ENCODE results near the gene CEL.
"Not testable (repeated sequence)": the region's sequence is repeated elsewhere in the genome, so short reads cannot be mapped to it uniquely, and the experiment has no call there.

Gene CEL

DNA sequence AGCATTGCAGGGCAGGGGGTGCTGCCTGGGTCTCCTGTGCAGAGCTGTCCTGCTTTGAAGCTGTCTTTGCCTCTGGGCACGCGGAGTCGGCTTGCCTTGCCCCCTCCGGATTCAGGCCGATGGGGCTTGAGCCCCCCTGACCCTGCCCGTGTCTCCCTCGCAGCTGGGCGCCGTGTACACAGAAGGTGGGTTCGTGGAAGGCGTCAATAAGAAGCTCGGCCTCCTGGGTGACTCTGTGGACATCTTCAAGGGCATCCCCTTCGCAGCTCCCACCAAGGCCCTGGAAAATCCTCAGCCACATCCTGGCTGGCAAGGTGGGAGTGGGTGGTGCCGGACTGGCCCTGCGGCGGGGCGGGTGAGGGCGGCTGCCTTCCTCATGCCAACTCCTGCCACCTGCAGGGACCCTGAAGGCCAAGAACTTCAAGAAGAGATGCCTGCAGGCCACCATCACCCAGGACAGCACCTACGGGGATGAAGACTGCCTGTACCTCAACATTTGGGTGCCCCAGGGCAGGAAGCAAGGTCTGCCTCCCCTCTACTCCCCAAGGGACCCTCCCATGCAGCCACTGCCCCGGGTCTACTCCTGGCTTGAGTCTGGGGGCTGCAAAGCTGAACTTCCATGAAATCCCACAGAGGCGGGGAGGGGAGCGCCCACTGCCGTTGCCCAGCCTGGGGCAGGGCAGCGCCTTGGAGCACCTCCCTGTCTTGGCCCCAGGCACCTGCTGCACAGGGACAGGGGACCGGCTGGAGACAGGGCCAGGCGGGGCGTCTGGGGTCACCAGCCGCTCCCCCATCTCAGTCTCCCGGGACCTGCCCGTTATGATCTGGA lies 2.7 kb downstream of the CEL start:
- no peak for DNase-seq (ENCODE audit: low spot score)

DNA sequence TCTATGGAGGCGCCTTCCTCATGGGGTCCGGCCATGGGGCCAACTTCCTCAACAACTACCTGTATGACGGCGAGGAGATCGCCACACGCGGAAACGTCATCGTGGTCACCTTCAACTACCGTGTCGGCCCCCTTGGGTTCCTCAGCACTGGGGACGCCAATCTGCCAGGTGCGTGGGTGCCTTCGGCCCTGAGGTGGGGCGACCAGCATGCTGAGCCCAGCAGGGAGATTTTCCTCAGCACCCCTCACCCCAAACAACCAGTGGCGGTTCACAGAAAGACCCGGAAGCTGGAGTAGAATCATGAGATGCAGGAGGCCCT lies 3.2 kb downstream of the CEL start:
- DNase-seq (ENCODE audit: low spot score) = no peak

DNA sequence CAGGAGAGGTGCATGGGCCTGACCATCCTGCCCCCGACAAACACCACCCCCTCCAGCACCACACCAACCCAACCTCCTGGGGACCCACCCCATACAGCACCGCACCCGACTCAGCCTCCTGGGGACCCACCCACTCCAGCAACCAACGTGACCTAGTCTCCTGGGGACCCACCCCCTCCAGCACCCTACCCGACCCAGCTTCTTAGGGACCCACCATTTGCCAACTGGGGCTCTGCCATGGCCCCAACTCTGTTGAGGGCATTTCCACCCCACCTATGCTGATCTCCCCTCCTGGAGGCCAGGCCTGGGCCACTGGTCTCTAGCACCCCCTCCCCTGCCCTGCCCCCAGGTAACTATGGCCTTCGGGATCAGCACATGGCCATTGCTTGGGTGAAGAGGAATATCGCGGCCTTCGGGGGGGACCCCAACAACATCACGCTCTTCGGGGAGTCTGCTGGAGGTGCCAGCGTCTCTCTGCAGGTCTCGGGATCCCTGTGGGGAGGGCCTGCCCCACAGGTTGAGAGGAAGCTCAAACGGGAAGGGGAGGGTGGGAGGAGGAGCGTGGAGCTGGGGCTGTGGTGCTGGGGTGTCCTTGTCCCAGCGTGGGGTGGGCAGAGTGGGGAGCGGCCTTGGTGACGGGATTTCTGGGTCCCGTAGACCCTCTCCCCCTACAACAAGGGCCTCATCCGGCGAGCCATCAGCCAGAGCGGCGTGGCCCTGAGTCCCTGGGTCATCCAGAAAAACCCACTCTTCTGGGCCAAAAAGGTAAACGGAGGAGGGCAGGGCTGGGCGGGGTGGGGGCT lies 4.6 kb downstream of the CEL start:
- DNase-seq (ENCODE audit: low spot score) = no peak

DNA sequence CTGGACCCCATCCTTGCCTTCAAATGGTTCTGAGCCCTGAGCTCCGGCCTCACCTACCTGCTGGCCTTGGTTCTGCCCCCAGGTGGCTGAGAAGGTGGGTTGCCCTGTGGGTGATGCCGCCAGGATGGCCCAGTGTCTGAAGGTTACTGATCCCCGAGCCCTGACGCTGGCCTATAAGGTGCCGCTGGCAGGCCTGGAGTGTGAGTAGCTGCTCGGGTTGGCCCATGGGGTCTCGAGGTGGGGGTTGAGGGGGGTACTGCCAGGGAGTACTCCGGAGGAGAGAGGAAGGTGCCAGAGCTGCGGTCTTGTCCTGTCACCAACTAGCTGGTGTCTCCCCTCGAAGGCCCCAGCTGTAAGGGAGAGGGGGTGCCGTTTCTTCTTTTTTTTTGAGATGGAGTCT lies 5.2 kb downstream of the CEL start:
- no peak for DNase-seq (ENCODE audit: low spot score)

DNA sequence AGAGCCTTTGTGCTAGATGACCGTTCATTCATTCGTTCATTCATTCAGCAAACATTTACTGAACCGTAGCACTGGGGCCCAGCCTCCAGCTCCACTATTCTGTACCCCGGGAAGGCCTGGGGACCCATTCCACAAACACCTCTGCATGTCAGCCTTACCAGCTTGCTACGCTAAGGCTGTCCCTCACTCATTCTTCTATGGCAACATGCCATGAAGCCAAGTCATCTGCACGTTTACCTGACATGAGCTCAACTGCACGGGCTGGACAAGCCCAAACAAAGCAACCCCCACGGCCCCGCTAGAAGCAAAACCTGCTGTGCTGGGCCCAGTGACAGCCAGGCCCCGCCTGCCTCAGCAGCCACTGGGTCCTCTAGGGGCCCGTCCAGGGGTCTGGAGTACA lies 6.0 kb downstream of the CEL start:
- DNase-seq (ENCODE audit: low spot score) = no peak

DNA sequence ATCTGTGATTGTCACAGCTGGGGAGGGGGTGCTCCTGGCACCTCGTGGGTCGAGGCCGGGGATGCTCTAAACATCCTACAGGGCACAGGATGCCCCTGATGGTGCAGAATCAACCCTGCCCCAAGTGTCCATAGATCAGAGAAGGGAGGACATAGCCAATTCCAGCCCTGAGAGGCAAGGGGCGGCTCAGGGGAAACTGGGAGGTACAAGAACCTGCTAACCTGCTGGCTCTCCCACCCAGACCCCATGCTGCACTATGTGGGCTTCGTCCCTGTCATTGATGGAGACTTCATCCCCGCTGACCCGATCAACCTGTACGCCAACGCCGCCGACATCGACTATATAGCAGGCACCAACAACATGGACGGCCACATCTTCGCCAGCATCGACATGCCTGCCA lies 6.7 kb downstream of the CEL start:
- not testable (repeated sequence) for DNase-seq (ENCODE audit: low spot score)

DNA sequence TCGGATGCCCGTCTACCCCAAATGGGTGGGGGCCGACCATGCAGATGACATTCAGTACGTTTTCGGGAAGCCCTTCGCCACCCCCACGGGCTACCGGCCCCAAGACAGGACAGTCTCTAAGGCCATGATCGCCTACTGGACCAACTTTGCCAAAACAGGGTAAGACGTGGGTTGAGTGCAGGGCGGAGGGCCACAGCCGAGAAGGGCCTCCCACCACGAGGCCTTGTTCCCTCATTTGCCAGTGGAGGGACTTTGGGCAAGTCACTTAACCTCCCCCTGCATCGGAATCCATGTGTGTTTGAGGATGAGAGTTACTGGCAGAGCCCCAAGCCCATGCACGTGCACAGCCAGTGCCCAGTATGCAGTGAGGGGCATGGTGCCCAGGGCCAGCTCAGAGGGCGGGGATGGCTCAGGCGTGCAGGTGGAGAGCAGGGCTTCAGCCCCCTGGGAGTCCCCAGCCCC lies 8.8 kb downstream of the CEL start:
- not testable (repeated sequence) for DNase-seq (ENCODE audit: low spot score)

DNA sequence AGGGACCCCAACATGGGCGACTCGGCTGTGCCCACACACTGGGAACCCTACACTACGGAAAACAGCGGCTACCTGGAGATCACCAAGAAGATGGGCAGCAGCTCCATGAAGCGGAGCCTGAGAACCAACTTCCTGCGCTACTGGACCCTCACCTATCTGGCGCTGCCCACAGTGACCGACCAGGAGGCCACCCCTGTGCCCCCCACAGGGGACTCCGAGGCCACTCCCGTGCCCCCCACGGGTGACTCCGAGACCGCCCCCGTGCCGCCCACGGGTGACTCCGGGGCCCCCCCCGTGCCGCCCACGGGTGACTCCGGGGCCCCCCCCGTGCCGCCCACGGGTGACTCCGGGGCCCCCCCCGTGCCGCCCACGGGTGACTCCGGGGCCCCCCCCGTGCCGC lies 9.2 kb downstream of the CEL start:
- not testable (repeated sequence) for DNase-seq (ENCODE audit: low spot score)

GRCh38 chr9:133071484-133072150 lies 9.8 kb downstream of the CEL start:
- DNase-seq (ENCODE audit: low spot score) = no peak

- not testable (repeated sequence) for DNase-seq (ENCODE audit: low spot score)
Observed at GRCh38 chr9:133072210-133072609, 10.4 kb downstream of the CEL start.

- no peak for DNase-seq (ENCODE audit: low spot score)
Observed at GRCh38 chr9:133073086-133074014, 11.6 kb downstream of the CEL start.

- DNase-seq (ENCODE audit: low spot score) = no peak
Observed at GRCh38 chr9:133074111-133074651, 12.4 kb downstream of the CEL start.

- no peak for DNase-seq (ENCODE audit: low spot score)
Observed at GRCh38 chr9:133075925-133076630, 14.3 kb downstream of the CEL start.

GRCh38 chr9:133076691-133077090 lies 14.9 kb downstream of the CEL start:
- no peak for DNase-seq (ENCODE audit: low spot score)

DNA sequence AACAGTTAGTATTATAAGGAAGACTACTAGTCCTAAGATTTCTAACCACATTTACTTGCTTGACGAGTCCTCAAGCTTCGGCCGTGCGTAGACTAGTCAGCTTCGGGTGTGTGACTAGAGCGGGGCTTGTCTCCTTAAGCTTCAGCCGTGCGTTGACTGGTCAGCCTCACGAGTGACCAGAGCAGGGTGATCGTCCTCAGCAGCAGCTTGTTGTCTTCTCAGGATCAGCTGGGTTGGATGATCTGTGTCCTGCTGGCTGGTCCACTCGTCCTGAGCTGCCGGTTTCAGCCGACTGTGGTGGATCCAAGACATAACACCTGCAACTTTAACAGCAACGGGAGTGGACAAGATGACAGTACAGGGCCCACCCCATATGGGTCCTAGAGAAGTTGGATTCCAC lies 16.7 kb downstream of the CEL start:
- no peak for DNase-seq (ENCODE audit: low spot score)

- no peak for DNase-seq (ENCODE audit: low spot score)
Observed at GRCh38 chr9:133080161-133080560, 18.4 kb downstream of the CEL start.

DNA sequence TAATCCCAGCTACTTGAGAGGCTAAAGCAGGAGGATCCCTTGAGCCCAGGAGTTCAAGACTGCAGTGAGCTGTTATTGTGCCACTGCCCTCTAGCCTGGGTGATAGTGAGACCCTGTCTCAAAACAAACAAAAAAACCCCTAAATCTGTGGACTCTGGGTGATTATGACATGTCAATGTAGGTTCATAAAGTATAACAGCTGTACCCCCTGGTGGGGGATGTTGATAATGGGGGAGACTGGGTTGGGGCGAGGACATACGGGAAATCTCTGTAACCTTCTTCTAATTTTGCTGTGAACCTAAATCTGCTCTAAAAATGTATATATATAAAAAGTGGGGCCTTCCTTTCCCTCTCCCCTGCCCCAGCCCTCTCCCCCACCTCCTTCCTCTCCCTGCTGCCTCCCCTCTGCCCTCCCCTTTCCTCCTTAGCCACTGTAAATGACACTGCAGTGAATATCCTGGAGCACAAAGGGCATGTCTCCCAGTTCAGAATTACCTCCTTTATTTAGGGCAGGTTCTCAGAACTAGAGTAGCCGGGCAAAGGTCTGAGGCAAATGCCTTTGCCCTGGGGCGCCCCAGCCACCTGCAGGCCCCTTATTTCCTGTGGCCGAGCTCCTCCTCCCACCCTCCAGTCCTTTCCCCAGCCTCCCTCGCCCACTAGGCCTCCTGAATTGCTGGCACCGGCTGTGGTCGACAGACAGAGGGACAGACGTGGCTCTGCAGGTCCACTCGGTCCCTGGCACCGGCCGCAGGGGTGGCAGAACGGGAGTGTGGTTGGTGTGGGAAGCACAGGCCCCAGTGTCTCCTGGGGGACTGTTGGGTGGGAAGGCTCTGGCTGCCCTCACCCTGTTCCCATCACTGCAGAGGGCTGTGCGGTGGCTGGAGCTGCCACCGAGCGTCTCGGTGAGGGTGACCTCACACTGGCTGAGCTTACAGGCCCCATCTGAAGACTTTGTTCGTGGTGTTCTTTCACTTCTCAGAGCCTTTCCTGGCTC lies 19.3 kb downstream of the CEL start:
- not testable (repeated sequence) for DNase-seq (ENCODE audit: low spot score)

DNA sequence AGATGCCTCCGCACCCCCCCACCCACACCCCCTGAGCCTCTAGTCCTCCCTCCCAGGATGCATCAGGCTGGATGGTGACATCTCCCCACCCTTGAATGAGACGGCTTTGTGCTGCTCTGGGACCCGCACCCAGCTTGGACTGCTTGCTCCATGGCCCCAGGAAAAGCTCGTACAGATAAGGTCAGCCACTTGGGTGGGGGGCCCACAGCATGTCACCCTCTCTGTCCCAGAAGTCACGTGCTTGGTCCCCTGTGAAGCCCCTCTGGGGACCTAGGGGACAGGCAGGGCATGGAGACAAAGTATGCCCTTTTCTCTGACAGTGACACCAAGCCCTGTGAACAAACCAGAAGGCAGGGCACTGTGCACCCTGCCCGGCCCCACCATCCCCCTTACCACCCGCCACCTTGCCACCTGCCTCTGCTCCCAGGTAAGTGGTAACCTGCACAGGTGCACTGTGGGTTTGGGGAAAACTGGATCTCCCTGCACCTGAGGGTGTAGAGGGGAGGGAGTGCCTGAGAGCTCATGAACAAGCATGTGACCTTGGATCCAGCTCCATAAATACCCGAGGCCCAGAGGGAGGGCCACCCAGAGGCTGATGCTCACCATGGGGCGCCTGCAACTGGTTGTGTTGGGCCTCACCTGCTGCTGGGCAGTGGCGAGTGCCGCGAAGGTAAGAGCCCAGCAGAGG lies 20.3 kb downstream of the CEL start:
- DNase-seq (ENCODE audit: low spot score) = not testable (repeated sequence)

GRCh38 chr9:133083688-133084087 lies 21.9 kb downstream of the CEL start:
- DNase-seq (ENCODE audit: low spot score) = not testable (repeated sequence)
